ENCODE measurements around the gene CHGA. TPM values are rescaled to one million over a fixed set of nuclear protein-coding genes. Genes with fewer than 3 reads are reported as not detected.

CHGA gene
- total and polyA plus RNA-seq, 7 donors = 0.99 to 55.4 (median 5.0) TPM

GRCh38 chr14:92936085-92936484 is 13.1 kb downstream of the CHGA start:
- TF ChIP-seq POLR2A (IDR thresholded peaks at IDR 0.05) (no peak), CTCF (IDR thresholded peaks at IDR 0.05) (no peak), EP300 (IDR thresholded peaks at IDR 0.05) (no peak), POLR2AphosphoS5 (IDR thresholded peaks at IDR 0.05) (no peak)
- no peaks in the 10 kb centered on the region for H3K4me1 ChIP-seq
- WGBS, 2 donors = 85 to 92% methylated on average over 11 of the region's 11 CpGs
- H3K27me3 ChIP-seq = no peaks in the 10 kb centered on the region
- H3K36me3 ChIP-seq = peaks cover 0 to 50% (median 20%) of the 10 kb centered on the region in 4 donors
- intact Hi-C loops (cut with DNase I) = no loop called here
- no peak overlapping the region for H3K27ac ChIP-seq
- H3K9me3 ChIP-seq = no peaks in the 10 kb centered on the region
- no peak overlapping the region for H3K4me3 ChIP-seq
- no peak for DNase-seq

GRCh38 chr14:92937051-92937937 is 14.3 kb downstream of the CHGA start:
- no peak overlapping the region for H3K4me3 ChIP-seq
- TF ChIP-seq CTCF (IDR thresholded peaks at IDR 0.05) (no peak), EP300 (IDR thresholded peaks at IDR 0.05) (no peak), POLR2AphosphoS5 (IDR thresholded peaks at IDR 0.05) (no peak), POLR2A (IDR thresholded peaks at IDR 0.05) (no peak)
- H3K36me3 ChIP-seq = peaks cover 0 to 58% (median 23%) of the 10 kb centered on the region in 4 donors
- intact Hi-C loops (cut with DNase I) = no loop called here
- DNase-seq = no peak
- no peaks in the 10 kb centered on the region for H3K27me3 ChIP-seq
- no peaks in the 10 kb centered on the region for H3K9me3 ChIP-seq
- H3K27ac ChIP-seq = no peak overlapping the region
- no peaks in the 10 kb centered on the region for H3K4me1 ChIP-seq
- WGBS, 2 donors = 68 to 85% methylated on average over 16 of the region's 16 CpGs

- Histone ChIP-seq H3K9me3 (no peaks in the 10 kb centered on the region), H3K4me1 (no peaks in the 10 kb centered on the region), H3K4me3 (no peak overlapping the region), H3K27me3 (no peaks in the 10 kb centered on the region), H3K27ac (no peak overlapping the region), H3K36me3 (peaks cover 0 to 67% (median 23%) of the 10 kb centered on the region in 4 donors)
- no peak for DNase-seq
- intact Hi-C loops (cut with DNase I) = no loop called here
- 83 to 88% methylated on average over 9 of the region's 9 CpGs for WGBS, 2 donors
- TF ChIP-seq CTCF (IDR thresholded peaks at IDR 0.05) (no peak), POLR2A (IDR thresholded peaks at IDR 0.05) (no peak), POLR2AphosphoS5 (IDR thresholded peaks at IDR 0.05) (no peak), EP300 (IDR thresholded peaks at IDR 0.05) (no peak)
Observed at GRCh38 chr14:92938235-92938875, 15.4 kb downstream of the CHGA start.

GRCh38 chr14:92938890-92939671 is 16.1 kb downstream of the CHGA start:
- Histone ChIP-seq H3K27me3 (no peaks in the 10 kb centered on the region), H3K9me3 (no peaks in the 10 kb centered on the region), H3K27ac (no peak overlapping the region), H3K4me3 (no peak overlapping the region), H3K36me3 (peaks cover 0 to 74% (median 23%) of the 10 kb centered on the region in 4 donors), H3K4me1 (no peaks in the 10 kb centered on the region)
- no peak for DNase-seq
- 90 to 92% methylated on average over 27 of the region's 27 CpGs for WGBS, 2 donors
- no peak for TF ChIP-seq EP300 (IDR thresholded peaks at IDR 0.05)
- no peak for TF ChIP-seq POLR2A (IDR thresholded peaks at IDR 0.05)
- TF ChIP-seq CTCF (IDR thresholded peaks at IDR 0.05) = no peak
- TF ChIP-seq POLR2AphosphoS5 (IDR thresholded peaks at IDR 0.05) = no peak
- intact Hi-C loops (cut with DNase I) = no loop called here
